OCI-LY7 (cell line): ENCODE data around the gene SMIM38. TPM values are rescaled to one million over a fixed set of nuclear protein-coding genes. Genes with fewer than 3 reads are reported as not detected.
A peak's percentile ranks its signal among the peaks of the same experiment; 100 is the strongest.

ENCODE experiments used
- Bru-seq: library from RNA; stranded (reverse); fragments of 400-500 nt; gene quantifications from one replicate; lab custom pipeline; 2021; lab: Mats Ljungman, UMichigan
- BruChase-seq, 2 experiments: library from RNA; stranded (reverse); fragments of 400-500 nt; gene quantifications; one replicate each; lab custom pipeline; 2021; lab: Mats Ljungman, UMichigan
- BruUV-seq: library from RNA; stranded (reverse); fragments of 400-500 nt; replicated peaks from 2 replicates; lab custom pipeline; 2021; lab: Mats Ljungman, UMichigan
- CTCF ChIA-PET: fragments of 300-600 bp; sonication (Branson Sonifier 250); formaldehyde crosslinking; loops from one replicate; lab custom pipeline; 2022; ENCODE audit warnings: antibody characterized with exemption; ENCODE audit not compliant: unreplicated experiment; lab: Charles Lee
- POLR2A ChIA-PET: fragments of 300-600 bp; sonication (Branson Sonifier 250); formaldehyde crosslinking; loops from one replicate; lab custom pipeline; 2022; ENCODE audit warnings: antibody characterized with exemption; lab: Charles Lee
- DNase-seq: peaks from one replicate; pipeline ENCODE4 v3.0.0-alpha.2; 2015; ENCODE audit warnings: low spot score
- H2AFZ ChIP-seq: fragments of 200-600 bp; sonication (generic), shearing (Covaris generic); 2 replicates; pipeline ENCODE4 v1.6.1; 2014; ENCODE audit warnings: mild to moderate bottlenecking, antibody characterized with exemption, low read length, moderate library complexity
- H3K27ac ChIP-seq: fragments of 200-600 bp; sonication (generic); 2 replicates; pipeline ENCODE4 v1.5.1; 2014; ENCODE audit warnings: mixed run types, low read depth, mild to moderate bottlenecking, moderate library complexity, low read length, inconsistent platforms; ENCODE audit not compliant: poor library complexity, severe bottlenecking
- H3K36me3 ChIP-seq: fragments of 200-600 bp; sonication (generic); 2 replicates; pipeline ENCODE4 v1.6.1; 2014; ENCODE audit warnings: mild to moderate bottlenecking, antibody characterized with exemption, low read length, moderate library complexity, mixed read lengths; ENCODE audit not compliant: insufficient read depth
- H3K4me1 ChIP-seq: fragments of 200-600 bp; sonication (generic); 2 replicates; pipeline ENCODE4 v1.5.1; 2014; ENCODE audit warnings: mild to moderate bottlenecking, low read length; ENCODE audit not compliant: insufficient read depth, poor library complexity, severe bottlenecking
- H3K4me2 ChIP-seq: fragments of 200-600 bp; sonication (generic); 2 replicates; pipeline ENCODE4 v1.6.1; 2014; ENCODE audit warnings: mild to moderate bottlenecking, low read length
- H3K4me3 ChIP-seq: fragments of 200-600 bp; sonication (generic); 2 replicates; pipeline ENCODE4 v1.5.1; 2014; ENCODE audit warnings: mild to moderate bottlenecking, low read depth, low read length; ENCODE audit not compliant: poor library complexity, severe bottlenecking
- H3K79me2 ChIP-seq: fragments of 200-600 bp; sonication (generic); 2 replicates; pipeline ENCODE4 v1.6.1; 2016; ENCODE audit warnings: low read depth, mild to moderate bottlenecking, low read length, moderate library complexity, mixed read lengths; ENCODE audit not compliant: insufficient read depth
- H3K9me2 ChIP-seq: fragments of 200-600 bp; sonication (generic); 2 replicates; pipeline ENCODE4 v1.6.1; 2016; ENCODE audit warnings: mild to moderate bottlenecking, low read length, mixed read lengths; ENCODE audit not compliant: insufficient read depth
- H3K9me3 ChIP-seq: fragments of 200-600 bp; sonication (generic); 2 replicates; pipeline ENCODE4 v1.6.1; 2014; ENCODE audit warnings: mild to moderate bottlenecking, mixed run types, low read length, mixed read lengths
- H4K20me1 ChIP-seq: fragments of 200-600 bp; sonication (generic); 2 replicates; pipeline ENCODE4 v1.6.1; 2014; ENCODE audit warnings: mild to moderate bottlenecking, antibody characterized with exemption, low read length, moderate library complexity, mixed read lengths; ENCODE audit not compliant: insufficient read depth
- EZH2phosphoT487 ChIP-seq: fragments of 200-600 bp; sonication (generic); IDR thresholded peaks from 2 replicates; pipeline ENCODE4 v1.6.1; 2018; ENCODE audit warnings: low read depth, borderline replicate concordance, mild to moderate bottlenecking, mixed run types, antibody characterized with exemption, low read length, moderate library complexity, mixed read lengths
- intact Hi-C: fragments of 100-400 bp; cut with micrococcal nuclease; formaldehyde crosslinking; loops from one replicate; pipeline ENCODE4 v1.10.0; 2022; ENCODE audit not compliant: unreplicated experiment
- long read RNA-seq: library from polyadenylated mRNA; stranded (forward); transcript quantifications from one replicate; pipeline ENCODE4 v2.0.0, GENCODE V29; 2022
- total RNA-seq, 2 experiments: library from RNA; depleted of rRNA in 1 of 2; stranded (reverse); fragments of >200 nt in 1 of 2; shearing (Covaris generic) in 1 of 2; gene quantifications; 2 replicates each; pipeline ENCODE4 v1.2.3, GENCODE V29; 2014 to 2022
- TF ChIP-seq, protein P1 (sequence below): fragments of 200-600 bp; sonication (generic); conservative IDR thresholded peaks from 2 replicates; pipeline ENCODE4 v1.5.1; 2014; ENCODE audit warnings: mild to moderate bottlenecking, antibody characterized with exemption, low read length, moderate library complexity, mixed read lengths

The SMIM38 gene
- 0.33 and 0.63 TPM in 2 replicates for total RNA-seq (2014; rRNA removed; shearing (Covaris generic))
- 0.11 and 0.77 TPM in 2 replicates for total RNA-seq (2022)
- Bru-seq, nascent RNA, result not detected
- percentile 21 among the genes with signal in this experiment for BruChase-seq, experiment 1, labeled RNA remaining after a 6-hour chase
- BruChase-seq, experiment 2, labeled RNA remaining after a 2-hour chase, result percentile 27 among the genes with signal in this experiment
- long read RNA-seq, result 0 reads

DNA sequence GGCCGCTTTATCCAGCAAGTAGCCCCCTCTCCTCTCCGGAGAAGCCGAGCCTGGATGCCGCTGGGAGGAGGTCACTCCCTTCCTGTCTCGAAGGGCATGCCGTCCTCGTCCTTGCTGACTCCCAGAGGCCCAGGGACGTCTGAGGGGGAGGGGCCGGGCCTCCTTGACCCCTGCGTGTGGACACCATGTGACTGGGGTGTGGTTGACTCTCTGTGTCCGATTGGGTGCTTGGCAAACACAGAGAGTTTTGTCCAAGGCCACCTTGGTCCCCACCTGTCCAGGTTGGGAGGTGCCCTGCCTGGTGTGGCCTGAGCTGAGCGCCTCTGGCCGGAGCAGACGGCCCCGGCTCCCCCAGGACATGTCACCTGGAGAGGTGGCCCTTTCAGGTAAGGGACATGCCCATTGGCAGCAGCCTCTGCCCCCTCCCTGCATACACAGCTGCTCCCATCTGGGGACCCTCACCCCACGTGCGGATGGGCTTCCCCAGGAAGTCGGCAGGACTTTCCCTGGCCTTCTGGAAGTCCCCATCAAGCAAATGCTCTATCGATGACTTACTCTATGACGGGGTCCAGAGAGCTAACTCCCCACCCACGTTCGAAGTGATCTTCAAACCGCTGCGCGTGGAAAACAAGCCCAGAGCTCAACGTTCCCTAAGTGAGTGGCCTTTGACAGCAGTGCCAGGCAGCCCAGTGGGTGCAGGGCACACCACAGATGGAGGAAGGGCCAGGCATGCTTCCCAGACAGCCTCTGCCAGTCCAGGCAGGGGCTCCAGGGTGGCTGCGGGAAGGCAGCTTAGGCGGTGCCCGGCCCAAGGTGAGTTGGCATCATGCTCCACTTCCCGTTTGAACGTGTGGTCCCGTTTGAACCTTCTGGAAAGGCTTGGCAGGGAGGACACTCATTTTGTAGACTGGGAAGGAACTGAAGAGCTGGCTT, at the start of gene SMIM38:
Gene SMIM38 (plus strand): TSS at position 634 of the 933 bp plus-strand sequence. CDS start 1,912 bp downstream, outside the sequence.
- intact Hi-C loops, result no loop called here
- Histone ChIP-seq H3K4me3 (no peak within 1 kb of the TSS), H3K9me2 (no peaks in the 10 kb centered on the region), H3K79me2 (no peaks in the 10 kb centered on the region), H3K36me3 (no peaks in the 10 kb centered on the region), H3K4me1 (no peaks in the 10 kb centered on the region), H2AFZ (no peak within 1 kb of the TSS), H3K9me3 (no peaks in the 10 kb centered on the region), H3K4me2 (no peak within 1 kb of the TSS), H4K20me1 (no peaks in the 10 kb centered on the region), H3K27ac (no peak within 1 kb of the TSS)
- DNase-seq, result no peak
- TF ChIP-seq, protein P1, sequence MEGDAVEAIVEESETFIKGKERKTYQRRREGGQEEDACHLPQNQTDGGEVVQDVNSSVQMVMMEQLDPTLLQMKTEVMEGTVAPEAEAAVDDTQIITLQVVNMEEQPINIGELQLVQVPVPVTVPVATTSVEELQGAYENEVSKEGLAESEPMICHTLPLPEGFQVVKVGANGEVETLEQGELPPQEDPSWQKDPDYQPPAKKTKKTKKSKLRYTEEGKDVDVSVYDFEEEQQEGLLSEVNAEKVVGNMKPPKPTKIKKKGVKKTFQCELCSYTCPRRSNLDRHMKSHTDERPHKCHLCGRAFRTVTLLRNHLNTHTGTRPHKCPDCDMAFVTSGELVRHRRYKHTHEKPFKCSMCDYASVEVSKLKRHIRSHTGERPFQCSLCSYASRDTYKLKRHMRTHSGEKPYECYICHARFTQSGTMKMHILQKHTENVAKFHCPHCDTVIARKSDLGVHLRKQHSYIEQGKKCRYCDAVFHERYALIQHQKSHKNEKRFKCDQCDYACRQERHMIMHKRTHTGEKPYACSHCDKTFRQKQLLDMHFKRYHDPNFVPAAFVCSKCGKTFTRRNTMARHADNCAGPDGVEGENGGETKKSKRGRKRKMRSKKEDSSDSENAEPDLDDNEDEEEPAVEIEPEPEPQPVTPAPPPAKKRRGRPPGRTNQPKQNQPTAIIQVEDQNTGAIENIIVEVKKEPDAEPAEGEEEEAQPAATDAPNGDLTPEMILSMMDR, result no peak
- no peak for TF ChIP-seq EZH2phosphoT487
- CTCF ChIA-PET, result no interaction called here
- POLR2A ChIA-PET, result no interaction called here
- BruUV-seq, result no TSS peak

DNA sequence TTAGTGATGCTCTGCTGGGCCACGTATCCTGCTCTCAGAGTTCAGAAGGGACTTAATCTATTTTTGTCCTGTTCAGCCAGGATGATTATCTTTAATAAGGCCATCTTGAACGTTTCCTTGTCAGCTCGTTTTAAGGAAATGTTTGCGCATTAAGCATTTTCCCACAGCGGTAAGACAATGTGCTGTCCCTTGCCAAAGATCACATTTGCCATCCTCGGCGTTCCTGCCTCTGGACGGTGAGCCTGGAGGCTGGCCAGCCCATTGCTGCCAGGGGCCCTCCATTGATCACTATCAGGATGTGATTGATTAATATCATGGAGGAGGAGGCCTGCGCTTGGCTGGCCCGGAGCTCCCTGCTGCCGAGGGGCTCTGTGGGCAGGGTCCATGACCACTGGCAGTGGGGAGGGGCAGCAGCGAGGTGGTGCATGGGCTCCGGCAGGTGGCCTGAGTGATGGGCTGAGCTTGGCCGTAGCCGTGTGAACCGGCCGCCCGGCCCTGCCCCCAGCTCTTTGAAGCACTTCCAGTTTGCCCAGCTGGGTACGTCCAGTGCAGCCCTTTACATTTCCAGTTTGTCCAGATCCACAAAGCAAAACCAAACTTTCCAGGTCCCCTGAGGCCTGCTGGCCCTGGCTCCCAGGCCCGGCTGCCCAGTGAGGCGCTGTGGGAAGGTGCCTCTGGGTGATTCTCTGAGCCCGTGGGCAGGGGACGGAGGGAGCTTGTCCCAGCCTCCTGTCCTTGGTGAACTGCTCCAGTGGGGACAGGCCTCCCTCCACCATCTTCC, 49.5 kb upstream of the SMIM38 start:
- Histone ChIP-seq H3K9me3 (no peaks in the 10 kb centered on the region), H4K20me1 (no peaks in the 10 kb centered on the region), H3K9me2 (no peaks in the 10 kb centered on the region), H3K4me1 (no peaks in the 10 kb centered on the region), H3K4me3 (no peak overlapping the region), H3K36me3 (no peaks in the 10 kb centered on the region), H3K4me2 (no peak overlapping the region), H3K79me2 (no peaks in the 10 kb centered on the region), H2AFZ (no peak overlapping the region), H3K27ac (no peak overlapping the region)
- POLR2A ChIA-PET, result interaction anchor here (0.7 kb wide), 1 partner anchor 538 kb away, joined by 3 read pairs; no protein-coding TSS in a partner anchor
- DNase-seq, result no peak
- BruUV-seq, result no TSS peak
- CTCF ChIA-PET, result no interaction called here
- intact Hi-C loops, result no loop called here
- TF ChIP-seq EZH2phosphoT487, result no peak
- TF ChIP-seq, protein P1, result no peak
